A549 (cell line): ENCODE results near the gene SYMPK. TPM values are rescaled to one million over a fixed set of nuclear protein-coding genes. Genes with fewer than 3 reads are reported as not detected.

Experiments
- ATAC-seq, 2 experiments: fragments of 200-7000 bp in 1 of 2; fragments of >200 bp in 1 of 2; cut with Nextera tagmentation in 1 of 2; cut with Tn5 transposase in 1 of 2; 3 replicates each; pipeline versions ENCODE4 v1.8.0 to v1.9.1; 2018 to 2020; ENCODE audit warnings: mild to moderate bottlenecking in 1 of 2, moderate library complexity in 1 of 2
- CTCF ChIA-PET: fragments of 300-600 bp; sonication (Branson Sonifier 250); formaldehyde crosslinking; extraction: SDS; loops from one replicate; lab custom pipeline; 2021; ENCODE audit warnings: antibody characterized with exemption, inconsistent platforms; lab: Yijun Ruan, JAX
- POLR2A ChIA-PET: fragments of 350-600 bp; formaldehyde crosslinking; extraction: SDS; loops from one replicate; lab custom pipeline; 2021; ENCODE audit warnings: antibody characterized with exemption, inconsistent platforms; lab: Yijun Ruan, JAX
- DNase-seq, 2 experiments: peaks; one replicate each; pipeline versions ENCODE4 v3.0.0 to v3.0.0-alpha.2; 2011 to 2016; ENCODE audit warnings: low read depth in 1 of 2, low spot score in 1 of 2
- FAIRE-seq: peaks from 2 replicates; lab custom pipeline; 2011; peaks lifted over from hg19 to GRCh38; lab: Jason Lieb, UNC
- H3K27ac ChIP-seq, 2 experiments: fragments of >200 bp; sonication (Bioruptor Twin); formaldehyde crosslinking; 3 replicates each; pipeline ENCODE4 v1.5.1; 2016 to 2017
- H3K4me1 ChIP-seq: fragments of >200 bp; sonication (Bioruptor Twin); formaldehyde crosslinking; 3 replicates; pipeline ENCODE4 v1.6.1; 2016
- H3K4me2 ChIP-seq: fragments of >200 bp; sonication (Bioruptor Twin); formaldehyde crosslinking; 3 replicates; pipeline ENCODE4 v1.6.1; 2016
- H3K4me3 ChIP-seq: fragments of >200 bp; sonication (Bioruptor Twin); formaldehyde crosslinking; 3 replicates; pipeline ENCODE4 v1.5.1; 2016
- H3K9me3 ChIP-seq: fragments of >200 bp; sonication (Bioruptor Twin); formaldehyde crosslinking; 3 replicates; pipeline ENCODE4 v1.6.1; 2016
- CBX2 ChIP-seq: fragments of 200-600 bp; sonication (generic); IDR thresholded peaks from 2 replicates; pipeline ENCODE4 v1.6.1; 2016; ENCODE audit warnings: low read depth, mild to moderate bottlenecking, borderline replicate concordance
- CEBPB ChIP-seq, 2 experiments: fragments of >200 bp in 1 of 2; sonication (Bioruptor Twin) in 1 of 2; formaldehyde crosslinking in 1 of 2; IDR thresholded peaks; 2 replicates each; pipeline ENCODE4 v1.6.1; 2012 to 2016
- CHD2 ChIP-seq: fragments of 150-350 bp; IDR thresholded peaks from 2 replicates; pipeline ENCODE4 v1.6.1; 2014; ENCODE audit warnings: low read length; ENCODE audit not compliant: partially characterized antibody
- EP300 ChIP-seq, 2 experiments: fragments of >200 bp; sonication (Bioruptor Twin); formaldehyde crosslinking; IDR thresholded peaks; 2 replicates in 1 of 2; 3 replicates in 1 of 2; pipeline ENCODE4 v1.6.1; 2016 to 2017
- FOSL2 ChIP-seq, 2 experiments: fragments of 450-650 bp in 1 of 2; fragments of >200 bp in 1 of 2; sonication (Bioruptor Twin) in 1 of 2; formaldehyde crosslinking; IDR thresholded peaks; 2 replicates each; pipeline versions ENCODE4 v1.5.0 to v1.6.1; 2016 to 2020; ENCODE audit warnings: mild to moderate bottlenecking in 1 of 2, moderate library complexity in 1 of 2
- FOXS1 ChIP-seq: fragments of 250-450 bp; sonication (Bioruptor Pico); IDR thresholded peaks from 2 replicates; pipeline ENCODE4 v1.5.0; 2020; ENCODE audit warnings: mild to moderate bottlenecking, moderate library complexity
- HDAC2 ChIP-seq: fragments of 200-600 bp; sonication (generic); IDR thresholded peaks from 2 replicates; pipeline ENCODE4 v1.6.1; 2016
- HOXB13 ChIP-seq: fragments of 250-450 bp; sonication (Bioruptor Pico); IDR thresholded peaks from 2 replicates; pipeline ENCODE4 v1.5.0; 2020; ENCODE audit warnings: low read depth, mild to moderate bottlenecking, moderate library complexity
- JUN ChIP-seq, 2 experiments: fragments of >200 bp; sonication (Bioruptor Twin); formaldehyde crosslinking; IDR thresholded peaks; 2 replicates in 1 of 2; 3 replicates in 1 of 2; pipeline ENCODE4 v1.6.1; 2016 to 2017
- KDM1A ChIP-seq: fragments of 200-600 bp; sonication (generic); IDR thresholded peaks from 2 replicates; pipeline ENCODE4 v1.6.1; 2016; ENCODE audit warnings: low read depth, mild to moderate bottlenecking
- NFE2L2 ChIP-seq: fragments of 150-350 bp; conservative IDR thresholded peaks from 2 replicates; pipeline ENCODE4 v1.6.1; 2014; ENCODE audit warnings: low read length
- NPAS2 ChIP-seq: fragments of 250-450 bp; sonication (Bioruptor Pico); IDR thresholded peaks from 2 replicates; pipeline ENCODE4 v1.8.0; 2022; ENCODE audit warnings: mild to moderate bottlenecking, moderate library complexity, borderline replicate concordance
- PHF8 ChIP-seq: fragments of 200-600 bp; sonication (generic); IDR thresholded peaks from 2 replicates; pipeline ENCODE4 v1.6.1; 2016; ENCODE audit warnings: low read depth, mild to moderate bottlenecking, antibody characterized with exemption, moderate library complexity, borderline replicate concordance
- RARB ChIP-seq: fragments of 250-450 bp; sonication (Bioruptor Pico); IDR thresholded peaks from 2 replicates; pipeline ENCODE4 v1.8.0; 2021; ENCODE audit warnings: mild to moderate bottlenecking, moderate library complexity
- RCOR1 ChIP-seq: fragments of 150-350 bp; IDR thresholded peaks from 2 replicates; pipeline ENCODE4 v1.6.1; 2014; ENCODE audit warnings: antibody characterized with exemption, low read length, low read depth
- TP53 ChIP-seq: fragments of 250-450 bp; sonication (Bioruptor Pico); IDR thresholded peaks from 2 replicates; pipeline ENCODE4 v1.5.0; 2021; ENCODE audit warnings: mild to moderate bottlenecking, moderate library complexity
- ZFP36 ChIP-seq: fragments of 450-650 bp; IDR thresholded peaks from 2 replicates; pipeline ENCODE4 v1.6.1; 2014; ENCODE audit warnings: borderline replicate concordance; ENCODE audit not compliant: partially characterized antibody
- ZNF302 ChIP-seq: fragments of 250-450 bp; sonication (Bioruptor Pico); IDR thresholded peaks from 2 replicates; pipeline ENCODE4 v1.9.0; 2021; ENCODE audit warnings: inconsistent platforms, mild to moderate bottlenecking, moderate library complexity
- WGBS: methylation state at CpG from one replicate; pipeline ENCODE4 v1.1.6; 2017; ENCODE audit errors: missing lambda C conversion rate; 5-methylcytosine and 5-hydroxymethylcytosine counted together
- polyA plus RNA-seq, 4 experiments: library from polyadenylated mRNA; depleted of rRNA in 3 of 4; stranded (reverse); fragments of >200 nt; fragmentation: RNase III in 1 of 4; extraction: RNeasy Plus Mini Kit Qiagen cat#74134 plus additional on column Dnase treatment in 1 of 4; gene quantifications; 2 replicates in 3 of 4; 3 replicates in 1 of 4; pipeline ENCODE4 v1.2.3, GENCODE V29; 2011 to 2017
- TF ChIP-seq, protein P1 (sequence below): fragments of >200 bp; sonication (Bioruptor Twin); formaldehyde crosslinking; IDR thresholded peaks from 3 replicates; pipeline ENCODE4 v1.6.1; 2016
- TF ChIP-seq, protein P2 (sequence below): fragments of 250-450 bp; sonication (Bioruptor Pico); IDR thresholded peaks from 2 replicates; pipeline ENCODE4 v1.5.0; 2021; ENCODE audit warnings: mild to moderate bottlenecking, moderate library complexity, borderline replicate concordance
- TF ChIP-seq, protein P3 (sequence below): fragments of 450-650 bp; IDR thresholded peaks from 2 replicates; pipeline ENCODE4 v1.6.1; 2014; ENCODE audit warnings: antibody characterized with exemption
- TF ChIP-seq, protein P4 (sequence below): fragments of >200 bp; sonication (Bioruptor Twin); formaldehyde crosslinking; IDR thresholded peaks from 2 replicates; pipeline ENCODE4 v1.6.1; 2016
- TF ChIP-seq, protein P5 (sequence below): IDR thresholded peaks from 2 replicates; pipeline ENCODE4 v1.6.1; 2012; ENCODE audit warnings: low read depth, borderline replicate concordance
- TF ChIP-seq, protein P6 (sequence below): IDR thresholded peaks from 2 replicates; pipeline ENCODE4 v1.6.1; 2012
- TF ChIP-seq, protein P7 (sequence below): IDR thresholded peaks from 2 replicates; pipeline ENCODE4 v1.6.1; 2012
- TF ChIP-seq, protein P8 (sequence below): fragments of 150-350 bp; IDR thresholded peaks from 2 replicates; pipeline ENCODE4 v1.6.1; 2014; ENCODE audit warnings: low read depth, mild to moderate bottlenecking, low read length

SYMPK gene
- polyA plus RNA-seq, 2 of the 4 experiments (the other 2 are of a cell fraction): 61.9 to 105 TPM

DNA sequence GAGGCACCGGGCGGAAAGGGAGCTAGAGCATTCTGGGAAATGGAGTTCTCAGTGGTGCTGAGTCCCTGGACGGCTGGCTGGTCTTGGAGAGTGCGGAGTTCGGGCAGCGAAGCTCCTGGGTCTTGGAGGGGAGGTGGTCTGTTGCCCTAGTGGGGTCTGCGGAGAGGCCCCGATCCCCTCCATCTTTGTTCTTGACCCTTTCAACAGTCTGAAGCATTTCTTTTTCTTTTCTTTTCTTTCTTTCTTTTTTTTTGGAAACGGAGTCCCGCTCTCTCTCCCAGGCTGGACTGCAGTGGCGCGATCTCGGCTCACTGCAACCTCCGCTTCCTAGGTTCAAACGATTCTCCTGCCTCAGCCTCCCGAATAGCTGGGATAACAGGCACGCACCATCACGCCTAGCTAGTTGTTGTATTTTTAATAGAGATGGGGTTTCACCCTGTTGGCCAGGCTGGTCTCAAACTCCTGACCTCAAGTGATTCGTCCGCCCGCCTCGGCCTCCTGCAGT lies 440 bp upstream of the SYMPK start:
- Histone ChIP-seq H3K9me3 (no peaks in the 10 kb centered on the region), H3K4me3 (peak overlapping the region; percentile 71), H3K4me1 (peaks cover 25% of the 10 kb centered on the region), H3K27ac (peak overlapping the region; percentile 74 to 88), H3K4me2 (peak overlapping the region; percentile 89)
- no peak for ATAC-seq
- FAIRE-seq: no peak
- WGBS: 6% methylated on average over 22 of the region's 22 CpGs
- POLR2A ChIA-PET: interaction anchor here (0.5 to 2.7 kb wide), 24 partner anchors 8 to 220 kb away, joined by 3 to 30 read pairs (median 4); partner anchors contain the start of genes CCDC61, IRF2BP1, MYPOP and SIX5
- DNase-seq: no peak
- CTCF ChIA-PET: interaction anchor here (0.6 to 11.3 kb wide), 34 partner anchors 8 to 532 kb away, joined by 3 to 315 read pairs (median 5); partner anchors contain the start of genes DMPK, IRF2BP1, MYPOP and SIX5
- TF ChIP-seq RCOR1: no peak
- no peak for TF ChIP-seq NFE2L2
- TF ChIP-seq ZNF302: no peak
- TF ChIP-seq, protein P1, sequence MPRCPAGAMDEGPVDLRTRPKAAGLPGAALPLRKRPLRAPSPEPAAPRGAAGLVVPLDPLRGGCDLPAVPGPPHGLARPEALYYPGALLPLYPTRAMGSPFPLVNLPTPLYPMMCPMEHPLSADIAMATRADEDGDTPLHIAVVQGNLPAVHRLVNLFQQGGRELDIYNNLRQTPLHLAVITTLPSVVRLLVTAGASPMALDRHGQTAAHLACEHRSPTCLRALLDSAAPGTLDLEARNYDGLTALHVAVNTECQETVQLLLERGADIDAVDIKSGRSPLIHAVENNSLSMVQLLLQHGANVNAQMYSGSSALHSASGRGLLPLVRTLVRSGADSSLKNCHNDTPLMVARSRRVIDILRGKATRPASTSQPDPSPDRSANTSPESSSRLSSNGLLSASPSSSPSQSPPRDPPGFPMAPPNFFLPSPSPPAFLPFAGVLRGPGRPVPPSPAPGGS: 0 out of 3 replicates have a peak, but pooled peaks have one; percentile 32
- no peak for TF ChIP-seq HOXB13
- TF ChIP-seq, protein P2, sequence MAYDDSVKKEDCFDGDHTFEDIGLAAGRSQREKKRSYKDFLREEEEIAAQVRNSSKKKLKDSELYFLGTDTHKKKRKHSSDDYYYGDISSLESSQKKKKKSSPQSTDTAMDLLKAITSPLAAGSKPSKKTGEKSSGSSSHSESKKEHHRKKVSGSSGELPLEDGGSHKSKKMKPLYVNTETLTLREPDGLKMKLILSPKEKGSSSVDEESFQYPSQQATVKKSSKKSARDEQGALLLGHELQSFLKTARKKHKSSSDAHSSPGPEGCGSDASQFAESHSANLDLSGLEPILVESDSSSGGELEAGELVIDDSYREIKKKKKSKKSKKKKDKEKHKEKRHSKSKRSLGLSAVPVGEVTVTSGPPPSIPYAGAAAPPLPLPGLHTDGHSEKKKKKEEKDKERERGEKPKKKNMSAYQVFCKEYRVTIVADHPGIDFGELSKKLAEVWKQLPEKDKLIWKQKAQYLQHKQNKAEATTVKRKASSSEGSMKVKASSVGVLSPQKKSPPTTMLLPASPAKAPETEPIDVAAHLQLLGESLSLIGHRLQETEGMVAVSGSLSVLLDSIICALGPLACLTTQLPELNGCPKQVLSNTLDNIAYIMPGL (CRISPR knock-in tag): no peak
- 0 out of 5 replicates have a peak, but pooled peaks of 1 of the 2 experiments have one; percentile 15 for TF ChIP-seq JUN (IDR thresholded peaks at IDR 0.05)
- no peak for TF ChIP-seq CEBPB (IDR thresholded peaks at IDR 0.05)
- no peak for TF ChIP-seq NPAS2 (CRISPR knock-in tag)
- TF ChIP-seq, protein P3, sequence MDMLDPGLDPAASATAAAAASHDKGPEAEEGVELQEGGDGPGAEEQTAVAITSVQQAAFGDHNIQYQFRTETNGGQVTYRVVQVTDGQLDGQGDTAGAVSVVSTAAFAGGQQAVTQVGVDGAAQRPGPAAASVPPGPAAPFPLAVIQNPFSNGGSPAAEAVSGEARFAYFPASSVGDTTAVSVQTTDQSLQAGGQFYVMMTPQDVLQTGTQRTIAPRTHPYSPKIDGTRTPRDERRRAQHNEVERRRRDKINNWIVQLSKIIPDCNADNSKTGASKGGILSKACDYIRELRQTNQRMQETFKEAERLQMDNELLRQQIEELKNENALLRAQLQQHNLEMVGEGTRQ: no peak

DNA sequence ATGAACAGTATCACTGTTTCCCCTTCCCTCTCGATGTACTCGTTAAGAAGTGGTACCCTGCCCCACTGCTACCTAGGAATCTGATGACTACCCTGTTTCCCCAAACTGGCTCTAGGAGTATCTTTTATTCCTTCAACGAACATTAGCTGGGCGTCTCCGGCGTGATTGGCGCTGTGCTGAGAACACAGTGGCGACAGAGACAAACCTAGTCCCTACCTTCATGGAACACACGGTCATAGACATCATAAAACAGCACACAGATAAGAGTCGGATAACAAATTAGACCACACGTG lies 730 bp downstream of the SYMPK start:
- H3K9me3 ChIP-seq: no peaks in the 10 kb centered on the region
- peak; percentile 63 for FAIRE-seq
- no peak for TF ChIP-seq RCOR1
- TF ChIP-seq CBX2: no peak
- TF ChIP-seq KDM1A: no peak
- TF ChIP-seq, protein P4, sequence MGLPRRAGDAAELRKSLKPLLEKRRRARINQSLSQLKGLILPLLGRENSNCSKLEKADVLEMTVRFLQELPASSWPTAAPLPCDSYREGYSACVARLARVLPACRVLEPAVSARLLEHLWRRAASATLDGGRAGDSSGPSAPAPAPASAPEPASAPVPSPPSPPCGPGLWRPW: no peak
- TF ChIP-seq CHD2: no peak
- TF ChIP-seq FOXS1: no peak
- no peak for TF ChIP-seq JUN (IDR thresholded peaks at IDR 0.05)
- TF ChIP-seq TP53 (CRISPR knock-in tag): no peak
- no peak for TF ChIP-seq FOSL2 (IDR thresholded peaks at IDR 0.05)
- TF ChIP-seq FOSL2 (CRISPR knock-in tag; IDR thresholded peaks at IDR 0.05): no peak
- TF ChIP-seq, protein P5, sequence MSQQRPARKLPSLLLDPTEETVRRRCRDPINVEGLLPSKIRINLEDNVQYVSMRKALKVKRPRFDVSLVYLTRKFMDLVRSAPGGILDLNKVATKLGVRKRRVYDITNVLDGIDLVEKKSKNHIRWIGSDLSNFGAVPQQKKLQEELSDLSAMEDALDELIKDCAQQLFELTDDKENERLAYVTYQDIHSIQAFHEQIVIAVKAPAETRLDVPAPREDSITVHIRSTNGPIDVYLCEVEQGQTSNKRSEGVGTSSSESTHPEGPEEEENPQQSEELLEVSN: no peak
- no peak for TF ChIP-seq HDAC2
- TF ChIP-seq, protein P6, sequence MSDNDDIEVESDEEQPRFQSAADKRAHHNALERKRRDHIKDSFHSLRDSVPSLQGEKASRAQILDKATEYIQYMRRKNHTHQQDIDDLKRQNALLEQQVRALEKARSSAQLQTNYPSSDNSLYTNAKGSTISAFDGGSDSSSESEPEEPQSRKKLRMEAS: no peak
- TF ChIP-seq, protein P7, sequence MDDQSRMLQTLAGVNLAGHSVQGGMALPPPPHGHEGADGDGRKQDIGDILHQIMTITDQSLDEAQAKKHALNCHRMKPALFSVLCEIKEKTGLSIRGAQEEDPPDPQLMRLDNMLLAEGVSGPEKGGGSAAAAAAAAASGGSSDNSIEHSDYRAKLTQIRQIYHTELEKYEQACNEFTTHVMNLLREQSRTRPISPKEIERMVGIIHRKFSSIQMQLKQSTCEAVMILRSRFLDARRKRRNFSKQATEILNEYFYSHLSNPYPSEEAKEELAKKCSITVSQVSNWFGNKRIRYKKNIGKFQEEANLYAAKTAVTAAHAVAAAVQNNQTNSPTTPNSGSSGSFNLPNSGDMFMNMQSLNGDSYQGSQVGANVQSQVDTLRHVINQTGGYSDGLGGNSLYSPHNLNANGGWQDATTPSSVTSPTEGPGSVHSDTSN: no peak
- no peak for TF ChIP-seq ZFP36
- TF ChIP-seq, protein P8, sequence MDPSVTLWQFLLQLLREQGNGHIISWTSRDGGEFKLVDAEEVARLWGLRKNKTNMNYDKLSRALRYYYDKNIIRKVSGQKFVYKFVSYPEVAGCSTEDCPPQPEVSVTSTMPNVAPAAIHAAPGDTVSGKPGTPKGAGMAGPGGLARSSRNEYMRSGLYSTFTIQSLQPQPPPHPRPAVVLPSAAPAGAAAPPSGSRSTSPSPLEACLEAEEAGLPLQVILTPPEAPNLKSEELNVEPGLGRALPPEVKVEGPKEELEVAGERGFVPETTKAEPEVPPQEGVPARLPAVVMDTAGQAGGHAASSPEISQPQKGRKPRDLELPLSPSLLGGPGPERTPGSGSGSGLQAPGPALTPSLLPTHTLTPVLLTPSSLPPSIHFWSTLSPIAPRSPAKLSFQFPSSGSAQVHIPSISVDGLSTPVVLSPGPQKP: no peak
- no peak for TF ChIP-seq RARB
- TF ChIP-seq EP300 (IDR thresholded peaks at IDR 0.05): no peak
- TF ChIP-seq PHF8: no peak
- TF ChIP-seq, all 56 proteins: peak for 0
- under 1% methylated on average over 11 of the region's 11 CpGs for WGBS
- DNase-seq (no peak), ATAC-seq (no peak)
- ChIA-PET POLR2A (interaction anchor here (0.5 to 2.7 kb wide), 3 partner anchors 23 to 438 kb away, joined by 3 to 30 read pairs (median 5); partner anchors contain the start of gene IRF2BP1), CTCF (interaction anchor here (1.0 to 16.0 kb wide), 4 partner anchors 13 to 148 kb away, joined by 3 to 315 read pairs (median 116); partner anchors contain the start of gene IRF2BP1)
- H3K4me1 ChIP-seq: peaks cover 25% of the 10 kb centered on the region
- peak overlapping the region; percentile 73 for H3K4me2 ChIP-seq
- H3K27ac ChIP-seq: peak overlapping the region; percentile 88
- peak overlapping the region; percentile 71 for H3K4me3 ChIP-seq
